PC-3 (cell line): ENCODE data around the gene HDAC11. TPM values are rescaled to one million over a fixed set of nuclear protein-coding genes. Genes with fewer than 3 reads are reported as not detected.
"Not testable (repeated sequence)": the region's sequence is repeated elsewhere in the genome, so short reads cannot be mapped to it uniquely, and the experiment has no call there.

ENCODE experiments used
- ATAC-seq: fragments of 200-7000 bp; cut with Tn5 transposase; 2 replicates; pipeline ENCODE4 v1.9.1; 2020; ENCODE audit warnings: mild to moderate bottlenecking, moderate library complexity
- BruUV-seq: library from RNA; stranded (reverse); fragments of 400-500 nt; replicated peaks from 2 replicates; lab custom pipeline; 2021; lab: Mats Ljungman, UMichigan
- CTCF ChIA-PET: fragments of 300-600 bp; sonication (Branson Sonifier 250); formaldehyde crosslinking; loops from one replicate; lab custom pipeline; 2022; ENCODE audit warnings: antibody characterized with exemption; lab: Charles Lee
- POLR2A ChIA-PET: fragments of 300-600 bp; sonication (Branson Sonifier 250); formaldehyde crosslinking; loops from one replicate; lab custom pipeline; 2022; ENCODE audit warnings: antibody characterized with exemption; ENCODE audit not compliant: unreplicated experiment; lab: Charles Lee
- DNase-seq: peaks from one replicate; pipeline ENCODE4 v3.0.0-alpha.2; 2015
- H2AFZ ChIP-seq: fragments of 300-600 bp; sonication (generic); 2 replicates; pipeline ENCODE4 v1.6.0; 2016; ENCODE audit warnings: antibody characterized with exemption, low read length
- H3F3A ChIP-seq: fragments of 300-600 bp; sonication (generic); one replicate; pipeline ENCODE4 v1.6.0; 2017; ENCODE audit warnings: antibody characterized with exemption, low read length, control low read depth, mild to moderate bottlenecking; ENCODE audit not compliant: unreplicated experiment
- H3K27ac ChIP-seq: fragments of 300-600 bp; sonication (generic); 2 replicates; pipeline ENCODE4 v1.5.1; 2016; ENCODE audit warnings: mild to moderate bottlenecking, low read length
- H3K27me3 ChIP-seq: fragments of 300-600 bp; sonication (generic); 2 replicates; pipeline ENCODE4 v1.6.1; 2016; ENCODE audit warnings: low read length, mixed read lengths
- H3K36me3 ChIP-seq: fragments of 300-600 bp; sonication (generic); 2 replicates; pipeline ENCODE4 v1.6.1; 2016; ENCODE audit warnings: low read depth, mixed run types, low read length, mixed read lengths
- H3K4me1 ChIP-seq: fragments of 300-600 bp; sonication (generic); 2 replicates; pipeline ENCODE4 v1.5.1; 2016; ENCODE audit warnings: low read length; ENCODE audit not compliant: insufficient read depth
- H3K4me2 ChIP-seq: fragments of 300-600 bp; sonication (generic); 2 replicates; pipeline ENCODE4 v1.6.0; 2016; ENCODE audit warnings: low read length
- H3K4me3 ChIP-seq: fragments of 300-600 bp; sonication (generic); 2 replicates; pipeline ENCODE4 v1.5.1; 2016; ENCODE audit warnings: mild to moderate bottlenecking, low read length, mixed read lengths
- H3K79me2 ChIP-seq: fragments of 300-600 bp; sonication (generic); 2 replicates; pipeline ENCODE4 v1.6.1; 2017; ENCODE audit warnings: low read length, mixed read lengths
- H3K9ac ChIP-seq: fragments of 300-600 bp; sonication (generic); 2 replicates; pipeline ENCODE4 v1.6.0; 2016; ENCODE audit warnings: mild to moderate bottlenecking, low read length
- H3K9me2 ChIP-seq: fragments of 300-600 bp; sonication (generic); replicated peaks from 2 replicates; pipeline ENCODE4 v1.6.1; 2016; ENCODE audit warnings: mixed run types, low read length, mixed read lengths
- H3K9me3 ChIP-seq: fragments of 300-600 bp; sonication (generic); 2 replicates; pipeline ENCODE4 v1.6.1; 2016; ENCODE audit warnings: low read length, mixed read lengths
- H4K20me1 ChIP-seq: fragments of 300-600 bp; sonication (generic); 2 replicates; pipeline ENCODE4 v1.6.1; 2016; ENCODE audit warnings: low read length, mixed read lengths
- CTCF ChIP-seq: fragments of 300-600 bp; sonication (generic); conservative IDR thresholded peaks from 2 replicates; pipeline ENCODE4 v1.5.1; 2017; ENCODE audit warnings: antibody characterized with exemption, low read depth, mild to moderate bottlenecking, low read length
- EZH2 ChIP-seq: fragments of 300-600 bp; sonication (generic); IDR thresholded peaks from one replicate; pipeline ENCODE4 v1.6.1; 2017; ENCODE audit warnings: antibody characterized with exemption, mild to moderate bottlenecking, low read length; ENCODE audit not compliant: unreplicated experiment
- EZH2phosphoT487 ChIP-seq: fragments of 300-600 bp; sonication (generic); IDR thresholded peaks from 2 replicates; pipeline ENCODE4 v1.6.1; 2018; ENCODE audit warnings: mild to moderate bottlenecking, antibody characterized with exemption, low read length, borderline replicate concordance
- intact Hi-C: fragments of 100-400 bp; cut with micrococcal nuclease; formaldehyde crosslinking; loops from 2 replicates; pipeline ENCODE4 v1.9.0; 2023
- total RNA-seq: library from RNA; depleted of rRNA; stranded (reverse); fragments of >200 nt; gene quantifications from 2 replicates; pipeline ENCODE4 v1.2.3, GENCODE V29; 2014

Gene HDAC11
- total RNA-seq, 1 experiment from 2014 or later = 24.2 TPM

GRCh38 chr3:13433912-13434311 lies 46.2 kb upstream of the HDAC11 start:
- H3K9me3 ChIP-seq = no peaks in the 10 kb centered on the region
- intact Hi-C loops = no loop called here
- H3K36me3 ChIP-seq = no peaks in the 10 kb centered on the region
- H3K27ac ChIP-seq = no peak overlapping the region
- no peak for DNase-seq
- no peaks in the 10 kb centered on the region for H3F3A ChIP-seq
- BruUV-seq = no TSS peak
- TF ChIP-seq CTCF = no peak
- TF ChIP-seq EZH2 = no peak
- H3K9me2 ChIP-seq = no peaks in the 10 kb centered on the region
- H3K27me3 ChIP-seq = no peaks in the 10 kb centered on the region
- no peaks in the 10 kb centered on the region for H4K20me1 ChIP-seq
- H3K4me3 ChIP-seq = no peak overlapping the region
- no peaks in the 10 kb centered on the region for H3K4me1 ChIP-seq
- CTCF ChIA-PET = no interaction called here
- POLR2A ChIA-PET = no interaction called here
- ATAC-seq = no peak
- no peak overlapping the region for H2AFZ ChIP-seq
- H3K9ac ChIP-seq = no peak overlapping the region
- H3K4me2 ChIP-seq = no peak overlapping the region
- no peaks in the 10 kb centered on the region for H3K79me2 ChIP-seq

GRCh38 chr3:13436213-13436612 lies 43.9 kb upstream of the HDAC11 start:
- H3K36me3 ChIP-seq, CTCF ChIA-PET, BruUV-seq, H3F3A ChIP-seq, H4K20me1 ChIP-seq, H3K4me2 ChIP-seq, H3K27ac ChIP-seq, H3K9me3 ChIP-seq, ATAC-seq, POLR2A ChIA-PET, H3K27me3 ChIP-seq, H3K9me2 ChIP-seq, DNase-seq, H3K4me3 ChIP-seq, H3K9ac ChIP-seq, H3K4me1 ChIP-seq, H3K79me2 ChIP-seq, H2AFZ ChIP-seq, intact Hi-C loops: not testable (repeated sequence)

GRCh38 chr3:13440204-13440817 lies 39.8 kb upstream of the HDAC11 start:
- POLR2A ChIA-PET = no interaction called here
- Histone ChIP-seq H3K4me2 (no peak overlapping the region), H2AFZ (no peak overlapping the region), H4K20me1 (no peaks in the 10 kb centered on the region), H3K27ac (no peak overlapping the region), H3K9ac (no peak overlapping the region), H3K36me3 (no peaks in the 10 kb centered on the region), H3F3A (no peaks in the 10 kb centered on the region), H3K4me3 (no peak overlapping the region), H3K9me3 (no peaks in the 10 kb centered on the region), H3K27me3 (no peaks in the 10 kb centered on the region), H3K79me2 (no peaks in the 10 kb centered on the region), H3K9me2 (no peaks in the 10 kb centered on the region), H3K4me1 (no peaks in the 10 kb centered on the region)
- intact Hi-C loops = no loop called here
- CTCF ChIA-PET = no interaction called here
- TF ChIP-seq CTCF (no peak), EZH2 (no peak), EZH2phosphoT487 (no peak)
- DNase-seq = no peak
- no TSS peak for BruUV-seq
- no peak for ATAC-seq

GRCh38 chr3:13442882-13443281 lies 37.2 kb upstream of the HDAC11 start:
- ATAC-seq, H2AFZ ChIP-seq, H4K20me1 ChIP-seq, H3K9me3 ChIP-seq, H3K4me2 ChIP-seq, H3K4me1 ChIP-seq, H3K79me2 ChIP-seq, H3K27ac ChIP-seq, H3K4me3 ChIP-seq, H3K9me2 ChIP-seq, POLR2A ChIA-PET, H3K36me3 ChIP-seq, H3F3A ChIP-seq, BruUV-seq, H3K9ac ChIP-seq, H3K27me3 ChIP-seq, DNase-seq: not testable (repeated sequence)
- CTCF ChIA-PET = interaction anchor here (0.6 kb wide), 1 partner anchor 602 kb away, joined by 3 read pairs; the partner anchor contains the start of gene RPL32
- intact Hi-C loops = loop anchor here (1.0 kb wide), 1 partner anchor 21 kb away; no protein-coding TSS in a partner anchor
